Mesenchymal stem cell (in vitro differentiated cells and primary cell): ENCODE results near the gene HSPA1A.
"Not testable (repeated sequence)": the region's sequence is repeated elsewhere in the genome, so short reads cannot be mapped to it uniquely, and the experiment has no call there.

Experiments used
- DNase-seq: peaks from one replicate; pipeline ENCODE4 v3.0.0-alpha.2; 2013
- H2AFZ ChIP-seq: one replicate; pipeline ENCODE4 v1.6.1; 2013; ENCODE audit warnings: low read depth, mild to moderate bottlenecking, control low read depth, inconsistent platforms, low read length, moderate library complexity
- H2AK5ac ChIP-seq: 2 replicates; pipeline ENCODE4 v1.6.1; 2013; ENCODE audit warnings: low read length, moderate library complexity, mild to moderate bottlenecking, inconsistent platforms; ENCODE audit not compliant: severe bottlenecking
- H2BK120ac ChIP-seq: one replicate; pipeline ENCODE4 v1.6.1; 2013; ENCODE audit warnings: low read depth, mild to moderate bottlenecking, inconsistent platforms, low read length, moderate library complexity
- H2BK12ac ChIP-seq, 2 experiments: one replicate each; pipeline ENCODE4 v1.6.1; 2013; ENCODE audit warnings: inconsistent platforms in 2 of 2, low read length in 2 of 2, mild to moderate bottlenecking in 2 of 2, moderate library complexity in 2 of 2, control low read depth in 1 of 2
- H2BK15ac ChIP-seq: one replicate; pipeline ENCODE4 v1.6.1; 2013; ENCODE audit warnings: mild to moderate bottlenecking, low read depth, inconsistent platforms; ENCODE audit not compliant: poor library complexity, severe bottlenecking
- H2BK5ac ChIP-seq: 2 replicates; pipeline ENCODE4 v1.6.1; 2013; ENCODE audit warnings: low read depth, mild to moderate bottlenecking, low read length, control low read depth, inconsistent platforms; ENCODE audit not compliant: poor library complexity, severe bottlenecking
- H3K14ac ChIP-seq, 2 experiments: one replicate each; pipeline ENCODE4 v1.6.1; 2013; ENCODE audit warnings: inconsistent platforms in 2 of 2, low read length in 2 of 2, control low read depth in 1 of 2, mild to moderate bottlenecking in 1 of 2, moderate library complexity in 1 of 2
- H3K18ac ChIP-seq, 2 experiments: one replicate each; pipeline ENCODE4 v1.6.1; 2013; ENCODE audit warnings: inconsistent platforms in 2 of 2, low read length in 2 of 2, control low read depth in 1 of 2, low read depth in 1 of 2, mild to moderate bottlenecking in 1 of 2
- H3K23ac ChIP-seq, 2 experiments: one replicate each; pipeline ENCODE4 v1.6.1; 2013; ENCODE audit warnings: inconsistent platforms in 2 of 2, low read length in 2 of 2, mild to moderate bottlenecking in 2 of 2, moderate library complexity in 2 of 2, control low read depth in 1 of 2
- H3K27ac ChIP-seq: 2 replicates; pipeline ENCODE4 v1.5.1; 2013; ENCODE audit warnings: mild to moderate bottlenecking, moderate library complexity, low read length, control low read depth, inconsistent platforms; ENCODE audit not compliant: poor library complexity, severe bottlenecking
- H3K27me3 ChIP-seq, 2 experiments: 2 replicates each; pipeline versions ENCODE4 v1.6.1 to v1.7.0; 2013; ENCODE audit warnings: low read length in 2 of 2, mild to moderate bottlenecking in 2 of 2, moderate library complexity in 2 of 2, control low read depth in 1 of 2, inconsistent platforms in 1 of 2; ENCODE audit not compliant: control insufficient read depth in 1 of 2, insufficient read depth in 1 of 2
- H3K36me3 ChIP-seq, 2 experiments: 2 replicates each; pipeline versions ENCODE4 v1.6.1 to v1.7.0; 2013; ENCODE audit warnings: low read length in 2 of 2, control low read depth in 1 of 2, inconsistent platforms in 1 of 2, low read depth in 1 of 2, mild to moderate bottlenecking in 1 of 2; ENCODE audit not compliant: insufficient read depth in 2 of 2, control insufficient read depth in 1 of 2
- H3K4ac ChIP-seq, 2 experiments: one replicate each; pipeline ENCODE4 v1.6.1; 2013; ENCODE audit warnings: inconsistent platforms in 2 of 2, low read length in 2 of 2, mild to moderate bottlenecking in 2 of 2, moderate library complexity in 2 of 2, control low read depth in 1 of 2, low read depth in 1 of 2
- H3K4me1 ChIP-seq: 2 replicates; pipeline ENCODE4 v1.6.1; 2013; ENCODE audit warnings: low read depth, low read length, control low read depth; ENCODE audit not compliant: control insufficient read depth, insufficient read depth
- H3K4me2 ChIP-seq: 2 replicates; pipeline ENCODE4 v1.6.1; 2013; ENCODE audit warnings: low read length, mild to moderate bottlenecking, inconsistent platforms; ENCODE audit not compliant: poor library complexity, severe bottlenecking
- H3K4me3 ChIP-seq, 2 experiments: 2 replicates each; pipeline versions ENCODE4 v1.5.1 to v1.7.0; 2013; ENCODE audit warnings: low read length in 2 of 2, mild to moderate bottlenecking in 2 of 2, control low read depth in 1 of 2, low read depth in 1 of 2; ENCODE audit not compliant: insufficient read depth in 1 of 2
- H3K79me1 ChIP-seq: replicated peaks from 2 replicates; pipeline ENCODE4 v1.6.1; 2013; ENCODE audit warnings: mild to moderate bottlenecking, control low read depth, low read length, inconsistent platforms; ENCODE audit not compliant: poor library complexity, severe bottlenecking
- H3K9ac ChIP-seq: 2 replicates; pipeline ENCODE4 v1.7.0; 2013; ENCODE audit warnings: mild to moderate bottlenecking, low read length, moderate library complexity
- H3K9me3 ChIP-seq: 2 replicates; pipeline ENCODE4 v1.7.0; 2013; ENCODE audit warnings: mild to moderate bottlenecking, low read length; ENCODE audit not compliant: control insufficient read depth
- H4K8ac ChIP-seq: one replicate; pipeline ENCODE4 v1.6.1; 2013; ENCODE audit warnings: inconsistent platforms, mild to moderate bottlenecking, low read length, moderate library complexity
- H4K91ac ChIP-seq: one replicate; pipeline ENCODE4 v1.6.1; 2013; ENCODE audit warnings: mild to moderate bottlenecking, low read length, inconsistent platforms
- WGBS: methylation state at CpG from one replicate; pipeline ENCODE4 v1.1.7; 2013; ENCODE audit warnings: mixed read lengths; 5-methylcytosine and 5-hydroxymethylcytosine counted together

HSPA1A gene

DNA sequence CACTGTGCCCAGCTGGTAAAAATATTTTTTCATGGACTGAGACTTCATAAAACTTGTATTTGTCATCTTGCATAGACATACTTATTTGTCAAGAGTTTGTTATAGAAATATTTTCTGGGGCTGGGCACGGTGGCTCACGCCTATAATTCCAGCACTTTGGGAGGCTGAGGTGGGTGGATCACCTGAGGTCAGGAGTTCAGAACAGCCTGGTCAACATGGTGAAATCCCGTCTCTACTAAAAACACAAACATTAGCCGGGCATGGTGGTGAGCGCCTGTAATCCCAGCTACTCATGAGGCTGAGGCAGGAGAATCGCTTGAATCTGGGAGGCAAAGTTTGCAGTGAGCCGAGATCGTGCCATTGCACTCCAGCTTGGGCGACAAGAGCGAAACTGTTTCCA is 6.7 kb upstream of the HSPA1A start:
- not testable (repeated sequence) for H3K27me3 ChIP-seq, H3K18ac ChIP-seq, H3K9me3 ChIP-seq, H3K27ac ChIP-seq, H3K9ac ChIP-seq, H2BK120ac ChIP-seq, H2BK15ac ChIP-seq, H2BK5ac ChIP-seq, H2BK12ac ChIP-seq, DNase-seq, H4K8ac ChIP-seq, H3K79me1 ChIP-seq, H2AFZ ChIP-seq, H3K36me3 ChIP-seq, H3K23ac ChIP-seq, H2AK5ac ChIP-seq, H3K4ac ChIP-seq, H3K4me2 ChIP-seq, H3K4me1 ChIP-seq, H4K91ac ChIP-seq, H3K14ac ChIP-seq, H3K4me3 ChIP-seq
- WGBS = 91% methylated on average over 6 of the region's 10 CpGs

GRCh38 chr6:31811645-31812044 is 3.7 kb upstream of the HSPA1A start:
- no peak overlapping the region for H3K18ac ChIP-seq
- no peak overlapping the region for H2AK5ac ChIP-seq
- H2BK15ac ChIP-seq = no peak overlapping the region
- H2BK120ac ChIP-seq = no peak overlapping the region
- 95% methylated on average over 12 of the region's 12 CpGs for WGBS
- H4K91ac ChIP-seq = no peak overlapping the region
- H3K4me1 ChIP-seq = peaks cover 2% of the 10 kb centered on the region
- no peak overlapping the region for H2BK5ac ChIP-seq
- H2BK12ac ChIP-seq = no peak overlapping the region
- no peak overlapping the region for H3K14ac ChIP-seq
- no peak for DNase-seq
- no peak overlapping the region for H4K8ac ChIP-seq
- no peaks in the 10 kb centered on the region for H3K79me1 ChIP-seq
- no peaks in the 10 kb centered on the region for H3K36me3 ChIP-seq
- no peak overlapping the region for H3K4ac ChIP-seq
- no peaks in the 10 kb centered on the region for H3K27me3 ChIP-seq
- H3K27ac ChIP-seq = no peak overlapping the region
- no peak overlapping the region for H3K23ac ChIP-seq
- H3K9me3 ChIP-seq = no peaks in the 10 kb centered on the region
- no peak overlapping the region for H3K4me3 ChIP-seq
- no peak overlapping the region for H3K9ac ChIP-seq
- no peak overlapping the region for H3K4me2 ChIP-seq
- H2AFZ ChIP-seq = no peak overlapping the region

DNA sequence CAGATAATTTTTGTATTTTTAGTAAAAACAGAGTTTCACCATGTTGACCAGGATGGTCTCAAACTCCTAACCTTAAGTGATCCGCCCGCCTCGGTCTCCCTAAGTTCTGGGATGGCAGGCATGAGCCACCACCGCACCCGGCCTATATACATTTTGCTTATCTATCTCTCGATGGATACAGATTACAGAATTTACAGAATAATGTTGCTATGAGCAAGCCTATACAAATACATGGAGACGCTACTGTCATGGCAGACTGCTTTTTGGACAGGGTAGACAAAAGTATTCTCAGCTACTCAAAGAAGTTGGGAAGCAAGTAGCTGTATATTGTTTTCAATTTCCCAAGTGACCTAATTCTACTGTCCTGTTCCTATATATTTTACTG is 1.9 kb upstream of the HSPA1A start:
- H3K9ac ChIP-seq = peak overlapping the region; percentile 91
- WGBS = 98% methylated on average over 5 of the region's 7 CpGs
- peak overlapping the region; percentile 55 for H4K8ac ChIP-seq
- H3K36me3 ChIP-seq = no peaks in the 10 kb centered on the region
- no peak overlapping the region for H2AFZ ChIP-seq
- H3K4ac ChIP-seq = peak overlapping the region in 1 of 2 experiments; percentile 67
- no peak for DNase-seq
- H2BK12ac ChIP-seq = no peak overlapping the region
- no peak overlapping the region for H3K18ac ChIP-seq
- H3K79me1 ChIP-seq = no peaks in the 10 kb centered on the region
- H2BK15ac ChIP-seq = no peak overlapping the region
- H3K4me1 ChIP-seq = peaks cover 4% of the 10 kb centered on the region
- H3K27me3 ChIP-seq = no peaks in the 10 kb centered on the region
- no peak overlapping the region for H3K4me2 ChIP-seq
- peak overlapping the region; percentile 51 for H3K27ac ChIP-seq
- H2BK5ac ChIP-seq = no peak overlapping the region
- peak overlapping the region; percentile 49 for H2AK5ac ChIP-seq
- no peak overlapping the region for H3K23ac ChIP-seq
- H4K91ac ChIP-seq = no peak overlapping the region
- H3K4me3 ChIP-seq = peak overlapping the region in 1 of 2 experiments; percentile 68
- H3K14ac ChIP-seq = no peak overlapping the region
- H2BK120ac ChIP-seq = peak overlapping the region; percentile 42
- H3K9me3 ChIP-seq = no peaks in the 10 kb centered on the region

DNA sequence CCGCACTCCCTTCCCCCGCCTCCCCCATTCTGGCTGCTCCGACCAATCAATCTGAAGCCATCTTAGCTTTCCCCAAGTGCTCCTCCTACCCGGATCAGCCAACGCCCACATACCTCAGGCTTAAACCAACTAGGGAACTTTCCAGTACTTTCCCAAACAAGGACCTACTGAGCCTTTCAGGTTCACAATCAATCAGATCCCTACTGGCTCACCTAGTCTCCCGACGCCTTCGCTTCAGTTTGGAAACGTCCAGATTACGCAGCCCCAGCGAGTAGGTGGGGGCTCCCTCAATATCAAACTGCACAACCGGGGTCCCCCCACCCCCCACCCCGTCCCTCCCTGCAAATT is 692 bp upstream of the HSPA1A start:
- Histone ChIP-seq H3K4me2 (peak overlapping the region; percentile 84), H3K9me3 (no peaks in the 10 kb centered on the region), H3K4me1 (peaks cover 8% of the 10 kb centered on the region), H4K8ac (peak overlapping the region; percentile 62), H2AFZ (no peak overlapping the region), H3K14ac (no peak overlapping the region), H3K9ac (peak overlapping the region; percentile 86), H3K23ac (peak overlapping the region in 1 of 2 experiments; percentile 24), H4K91ac (peak overlapping the region; percentile 43), H3K79me1 (peaks cover 2% of the 10 kb centered on the region), H2BK120ac (peak overlapping the region; percentile 97), H3K27ac (peak overlapping the region; percentile 100), H2BK12ac (no peak overlapping the region), H3K4ac (peak overlapping the region in 1 of 2 experiments; percentile 82), H3K18ac (peak overlapping the region; percentile 64 to 84), H2AK5ac (no peak overlapping the region), H3K4me3 (peak overlapping the region in 1 of 2 experiments; percentile 81), H2BK15ac (peak overlapping the region; percentile 93), H2BK5ac (peak overlapping the region; percentile 66), H3K36me3 (no peaks in the 10 kb centered on the region), H3K27me3 (no peaks in the 10 kb centered on the region)
- DNase-seq = peak; percentile 98
- 6% methylated on average over 13 of the region's 13 CpGs for WGBS
